Activated T-cell treated with anti-CD3 and anti-CD28 coated beads, Interleukin-2, amount 50 U/mL, for 4 hours (primary cell): ENCODE measurements around the gene GATAD2B. TPM values are rescaled to one million over a fixed set of nuclear protein-coding genes. Genes with fewer than 3 reads are reported as not detected.
"Not testable (repeated sequence)": the region's sequence is repeated elsewhere in the genome, so short reads cannot be mapped to it uniquely, and the experiment has no call there.

Experiments
- ATAC-seq, 2 donors: fragments of 200-7000 bp; cut with Tn5 transposase; one replicate each; pipeline ENCODE4 v1.10.0; 2021
- DNase-seq: peaks from one replicate; pipeline ENCODE4 v3.0.0-alpha.2; 2020
- H3K27me3 Mint-ChIP-seq: one replicate; pipeline ENCODE4 v1.8.0; 2021; ENCODE audit warnings: low read depth, mixed read lengths
- H3K36me3 Mint-ChIP-seq: one replicate; pipeline ENCODE4 v1.8.0; 2022; ENCODE audit warnings: mixed read lengths; ENCODE audit not compliant: insufficient read depth
- H3K4me1 Mint-ChIP-seq: one replicate; pipeline ENCODE4 v1.8.0; 2021; ENCODE audit warnings: low read depth, mixed read lengths
- H3K4me3 Mint-ChIP-seq: one replicate; pipeline ENCODE4 v1.8.0; 2021; ENCODE audit warnings: mild to moderate bottlenecking, moderate library complexity, mixed read lengths
- H3K9me3 Mint-ChIP-seq: one replicate; pipeline ENCODE4 v1.8.0; 2021; ENCODE audit warnings: mixed read lengths
- total RNA-seq, 3 donors: library from RNA; stranded (reverse); gene quantifications; one replicate each; pipeline ENCODE4 v1.2.1, GENCODE V29; 2021

The GATAD2B gene
- total RNA-seq, 3 donors from 2014 or later = 57.3 to 58.3 (median 57.7) TPM

DNA sequence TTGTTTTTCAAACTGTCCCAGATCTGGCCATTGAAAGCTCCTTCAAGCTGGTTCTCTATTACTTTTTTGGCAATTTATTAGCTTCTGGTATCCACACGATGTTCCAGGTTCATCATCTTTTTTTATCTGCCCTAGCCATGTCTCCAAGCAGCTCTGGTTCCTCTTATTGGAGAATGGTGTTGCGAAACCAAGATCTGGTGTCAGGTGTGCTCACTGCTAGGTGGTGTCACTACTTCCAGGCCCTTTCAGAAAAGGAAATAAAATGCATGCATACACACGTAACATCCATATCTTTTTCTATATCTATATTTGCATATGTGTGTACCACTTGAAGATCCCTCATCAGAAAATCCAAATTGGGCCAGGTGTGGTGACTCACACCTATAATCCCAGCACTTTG, 53.3 kb downstream of the GATAD2B start:
- H3K9me3 Mint-ChIP-seq = no peaks in the 10 kb centered on the region
- DNase-seq = no peak
- H3K36me3 Mint-ChIP-seq = peaks cover 7% of the 10 kb centered on the region
- ATAC-seq = no peak
- H3K4me1 Mint-ChIP-seq = peaks cover 32% of the 10 kb centered on the region
- no peaks in the 10 kb centered on the region for H3K27me3 Mint-ChIP-seq
- no peak overlapping the region for H3K4me3 Mint-ChIP-seq

DNA sequence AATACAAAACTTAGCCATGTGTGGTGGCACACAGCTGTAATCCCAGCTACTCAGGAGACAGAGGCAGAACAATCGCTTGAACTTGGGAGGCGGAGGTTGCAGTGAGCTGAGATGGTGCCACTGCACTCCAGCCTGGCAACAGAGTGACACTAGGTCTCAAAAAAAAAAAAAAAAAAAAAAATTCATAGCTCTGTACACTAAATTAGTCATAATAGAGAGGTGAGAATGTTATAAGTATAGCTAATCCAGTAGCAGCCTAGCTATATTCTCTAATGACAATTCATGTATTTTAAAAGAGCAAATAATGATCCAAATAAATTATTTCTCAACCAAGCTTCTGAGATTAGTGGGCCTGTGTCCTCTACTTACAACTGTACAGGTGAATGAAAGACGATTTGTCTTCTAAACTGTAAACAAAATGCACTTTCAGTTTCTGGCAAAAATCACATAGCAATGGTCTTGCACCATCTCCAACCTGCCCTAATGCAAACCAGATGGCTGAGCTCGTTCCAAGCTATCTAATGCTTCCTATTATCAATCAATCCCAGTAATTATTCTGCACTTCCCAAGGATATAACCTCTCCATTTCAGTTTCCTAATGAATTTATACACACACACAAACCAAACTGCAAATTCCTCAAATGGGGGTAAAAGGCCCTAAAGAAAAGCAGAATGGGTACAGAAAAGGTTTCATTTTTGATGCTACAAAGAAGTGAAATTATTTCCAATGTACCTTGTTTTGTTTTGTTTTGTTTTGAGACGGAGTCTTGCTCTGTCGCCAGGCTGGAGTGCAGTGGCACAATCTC, 56.5 kb downstream of the GATAD2B start:
- ATAC-seq = no peak
- H3K4me3 Mint-ChIP-seq = no peak overlapping the region
- H3K36me3 Mint-ChIP-seq = peaks cover 9% of the 10 kb centered on the region
- DNase-seq = no peak
- no peaks in the 10 kb centered on the region for H3K9me3 Mint-ChIP-seq
- no peaks in the 10 kb centered on the region for H3K27me3 Mint-ChIP-seq
- H3K4me1 Mint-ChIP-seq = peaks cover 33% of the 10 kb centered on the region

DNA sequence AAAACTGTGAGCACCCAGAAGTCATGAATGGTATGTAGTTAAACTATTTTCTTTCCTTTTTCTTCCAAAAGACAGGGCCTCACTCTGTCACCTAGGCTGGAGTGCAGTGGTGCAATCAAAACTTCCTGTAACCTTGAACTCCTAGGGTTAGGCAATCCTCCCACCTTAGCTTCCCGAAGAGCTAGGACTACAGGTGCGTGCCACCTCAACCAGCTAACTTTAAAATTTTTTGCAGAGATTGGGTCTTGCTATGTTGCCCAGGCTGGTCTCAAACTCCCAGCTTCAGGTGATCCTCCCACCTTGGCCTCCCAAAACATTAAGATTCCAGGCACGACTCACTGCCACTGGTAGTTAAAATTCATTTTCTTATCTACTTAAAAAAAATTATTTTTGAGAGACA, 62.5 kb downstream of the GATAD2B start:
- no peak for DNase-seq
- no peaks in the 10 kb centered on the region for H3K27me3 Mint-ChIP-seq
- H3K36me3 Mint-ChIP-seq = peaks cover 17% of the 10 kb centered on the region
- no peak for ATAC-seq
- no peak overlapping the region for H3K4me3 Mint-ChIP-seq
- no peaks in the 10 kb centered on the region for H3K9me3 Mint-ChIP-seq
- peaks cover 14% of the 10 kb centered on the region for H3K4me1 Mint-ChIP-seq

DNA sequence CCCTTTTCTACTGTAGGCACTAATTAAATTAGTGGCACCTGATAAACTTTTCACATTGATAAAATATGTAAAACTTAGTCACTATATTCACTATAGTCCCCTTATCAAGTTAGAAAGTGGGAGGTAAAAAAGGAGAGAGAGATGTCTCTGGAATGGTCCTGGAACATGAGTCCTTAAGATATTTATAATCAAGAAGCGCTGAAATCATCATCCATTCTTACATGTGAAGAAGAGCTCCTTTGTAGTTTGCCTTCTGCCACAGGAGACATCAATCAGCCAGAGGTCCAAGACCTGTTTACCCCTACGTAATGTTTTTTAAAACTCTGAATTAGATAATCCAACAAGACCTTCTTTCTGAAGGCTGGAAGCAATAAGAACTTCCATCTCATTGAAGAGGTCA, 65.3 kb downstream of the GATAD2B start:
- DNase-seq (no peak), ATAC-seq (no peak)
- Mint-ChIP-seq H3K4me1 (peaks cover 8% of the 10 kb centered on the region), H3K4me3 (no peak overlapping the region), H3K27me3 (no peaks in the 10 kb centered on the region), H3K36me3 (peaks cover 19% of the 10 kb centered on the region), H3K9me3 (no peaks in the 10 kb centered on the region)

DNA sequence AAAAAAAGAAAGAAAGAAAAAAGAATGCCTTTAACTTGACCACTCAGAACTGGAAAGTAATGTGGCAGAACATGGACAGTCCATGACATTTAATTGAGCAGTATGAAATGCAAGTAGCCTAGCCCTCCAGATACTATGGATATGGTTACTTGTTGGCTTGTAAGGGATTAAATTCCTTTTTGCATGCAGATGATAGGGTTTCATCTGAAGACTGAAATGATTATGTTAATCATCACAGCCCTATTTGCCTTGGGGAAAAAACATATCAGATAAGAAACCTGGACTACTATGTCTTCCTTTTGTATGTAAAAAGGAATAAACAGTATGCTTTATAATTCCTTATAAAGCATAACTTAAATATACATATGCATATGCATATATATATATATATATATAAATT, 66.0 kb downstream of the GATAD2B start:
- H3K36me3 Mint-ChIP-seq = peaks cover 25% of the 10 kb centered on the region
- H3K27me3 Mint-ChIP-seq = no peaks in the 10 kb centered on the region
- H3K4me1 Mint-ChIP-seq = peaks cover 16% of the 10 kb centered on the region
- no peak for ATAC-seq
- no peaks in the 10 kb centered on the region for H3K9me3 Mint-ChIP-seq
- H3K4me3 Mint-ChIP-seq = no peak overlapping the region
- no peak for DNase-seq

DNA sequence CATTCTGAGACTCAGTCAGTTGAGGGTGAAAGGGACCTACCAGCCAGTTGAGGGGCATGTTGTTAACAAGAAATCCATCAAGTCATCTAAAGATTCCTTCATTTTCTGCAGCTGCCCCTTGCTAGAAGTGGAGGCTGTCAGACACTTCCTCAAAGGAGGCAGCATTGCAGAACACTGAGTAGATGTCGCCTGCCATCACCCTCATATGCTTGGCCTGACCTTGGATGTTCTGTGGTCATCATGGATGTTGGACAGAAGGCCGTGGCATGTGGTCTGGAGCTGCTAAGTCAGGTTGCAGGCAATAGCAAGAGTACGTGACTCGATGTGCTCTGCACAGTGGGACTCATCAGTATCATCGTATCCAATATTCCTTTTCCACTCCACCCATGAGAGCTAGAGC, 70.6 kb downstream of the GATAD2B start:
- ATAC-seq = no peak
- no peaks in the 10 kb centered on the region for H3K9me3 Mint-ChIP-seq
- no peaks in the 10 kb centered on the region for H3K27me3 Mint-ChIP-seq
- H3K36me3 Mint-ChIP-seq = peaks cover 29% of the 10 kb centered on the region
- H3K4me3 Mint-ChIP-seq = no peak overlapping the region
- no peak for DNase-seq
- peaks cover 33% of the 10 kb centered on the region for H3K4me1 Mint-ChIP-seq

DNA sequence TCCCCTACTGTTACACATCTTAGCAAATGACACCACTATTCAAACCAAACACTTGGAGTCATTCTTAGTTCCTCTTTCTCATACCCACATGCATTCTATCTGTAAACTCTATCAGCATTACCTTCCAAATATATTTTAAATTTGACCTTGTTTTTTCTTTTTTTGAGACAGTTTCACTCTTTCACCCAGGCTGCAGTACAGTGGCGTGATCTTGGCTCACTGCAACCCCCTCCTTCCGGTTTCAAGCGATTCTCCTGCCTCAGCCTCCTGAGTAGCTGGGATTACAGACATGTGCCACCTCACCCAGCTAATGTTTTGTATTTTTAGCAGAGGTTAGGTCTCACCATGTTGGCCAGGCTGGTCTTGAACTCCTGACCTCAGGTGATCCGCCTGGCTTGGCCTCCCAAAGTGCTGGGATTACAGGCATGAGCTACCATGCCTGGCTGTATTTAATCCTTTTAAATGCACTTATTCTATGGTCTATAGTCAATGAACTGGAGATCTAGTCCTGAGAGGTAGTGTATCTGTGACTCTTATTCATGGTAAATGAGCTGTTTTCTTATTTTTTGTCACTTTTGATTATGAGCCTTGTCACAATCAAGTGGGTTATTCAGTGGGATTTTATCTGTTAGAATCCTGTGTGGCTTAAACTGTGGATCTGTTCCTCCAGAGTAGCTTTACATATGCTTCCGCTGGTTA, 73.1 kb downstream of the GATAD2B start:
- peaks cover 27% of the 10 kb centered on the region for H3K36me3 Mint-ChIP-seq
- ATAC-seq (peak; percentile 55 to 65), DNase-seq (no peak)
- H3K27me3 Mint-ChIP-seq = no peaks in the 10 kb centered on the region
- peaks cover 30% of the 10 kb centered on the region for H3K4me1 Mint-ChIP-seq
- H3K4me3 Mint-ChIP-seq = no peak overlapping the region
- no peaks in the 10 kb centered on the region for H3K9me3 Mint-ChIP-seq

DNA sequence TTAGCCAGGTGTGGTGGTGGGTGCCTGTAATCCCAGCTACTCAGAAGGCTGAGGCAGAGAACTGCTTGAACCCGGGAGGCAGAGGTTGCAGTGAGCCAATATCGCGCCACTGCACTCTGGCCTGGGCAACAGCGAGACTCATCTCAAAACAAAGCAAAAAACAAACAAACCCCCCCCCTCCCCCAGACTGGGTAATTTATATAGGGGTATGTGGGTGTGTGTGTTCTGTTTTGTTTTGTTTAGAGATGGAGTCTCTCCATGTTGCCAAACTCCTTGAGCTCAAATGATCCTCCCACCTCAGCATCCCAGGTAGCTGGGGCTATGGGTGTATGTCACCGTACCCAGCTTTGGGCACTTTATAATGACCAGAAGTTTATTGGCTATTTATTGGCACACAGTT, 74.0 kb downstream of the GATAD2B start:
- DNase-seq (no peak), ATAC-seq (no peak)
- no peaks in the 10 kb centered on the region for H3K9me3 Mint-ChIP-seq
- peaks cover 31% of the 10 kb centered on the region for H3K4me1 Mint-ChIP-seq
- H3K36me3 Mint-ChIP-seq = peaks cover 29% of the 10 kb centered on the region
- H3K27me3 Mint-ChIP-seq = no peaks in the 10 kb centered on the region
- no peak overlapping the region for H3K4me3 Mint-ChIP-seq

DNA sequence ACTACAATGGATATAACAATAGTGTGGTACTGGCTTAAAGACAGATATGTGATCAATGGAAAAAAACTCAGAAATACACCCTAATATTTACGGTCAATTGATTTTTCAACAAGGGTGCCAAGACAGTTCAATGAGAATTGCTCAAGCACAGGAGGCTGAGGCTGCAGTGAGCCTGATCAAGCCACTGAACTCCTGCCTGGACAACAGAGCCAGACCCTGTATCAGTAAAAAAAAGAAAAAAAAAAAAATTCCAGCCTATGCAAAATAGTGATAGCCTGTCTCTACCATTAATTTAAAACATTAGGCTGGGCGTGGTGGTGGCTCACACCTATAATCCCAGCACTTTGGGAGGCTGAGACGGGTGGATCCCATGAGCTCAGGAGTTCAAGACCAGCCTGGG, 77.6 kb downstream of the GATAD2B start:
- no peaks in the 10 kb centered on the region for H3K27me3 Mint-ChIP-seq
- H3K4me3 Mint-ChIP-seq = no peak overlapping the region
- H3K4me1 Mint-ChIP-seq = peaks cover 27% of the 10 kb centered on the region
- H3K9me3 Mint-ChIP-seq = no peaks in the 10 kb centered on the region
- DNase-seq (no peak), ATAC-seq (no peak)
- peaks cover 13% of the 10 kb centered on the region for H3K36me3 Mint-ChIP-seq

DNA sequence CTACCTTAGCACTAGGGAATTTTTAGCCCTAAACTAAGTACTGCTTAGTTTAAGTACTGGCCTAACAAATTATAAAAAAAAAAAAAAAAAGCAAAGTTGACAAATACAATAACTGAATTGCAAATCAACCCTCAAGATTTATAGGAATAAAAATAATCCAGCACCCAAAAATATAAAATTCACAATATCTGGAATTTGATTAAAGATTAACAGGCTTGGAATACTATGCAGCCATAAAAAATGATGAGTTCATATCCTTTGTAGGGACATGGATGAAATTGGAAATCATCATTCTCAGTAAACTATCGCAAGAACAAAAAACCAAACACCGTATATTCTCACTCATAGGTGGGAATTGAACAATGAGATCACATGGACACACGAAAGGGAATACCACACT, 78.4 kb downstream of the GATAD2B start:
- DNase-seq, H3K4me3 Mint-ChIP-seq, H3K9me3 Mint-ChIP-seq, H3K27me3 Mint-ChIP-seq, ATAC-seq: not testable (repeated sequence)
- peaks cover 13% of the 10 kb centered on the region for H3K36me3 Mint-ChIP-seq
- H3K4me1 Mint-ChIP-seq = peaks cover 21% of the 10 kb centered on the region

DNA sequence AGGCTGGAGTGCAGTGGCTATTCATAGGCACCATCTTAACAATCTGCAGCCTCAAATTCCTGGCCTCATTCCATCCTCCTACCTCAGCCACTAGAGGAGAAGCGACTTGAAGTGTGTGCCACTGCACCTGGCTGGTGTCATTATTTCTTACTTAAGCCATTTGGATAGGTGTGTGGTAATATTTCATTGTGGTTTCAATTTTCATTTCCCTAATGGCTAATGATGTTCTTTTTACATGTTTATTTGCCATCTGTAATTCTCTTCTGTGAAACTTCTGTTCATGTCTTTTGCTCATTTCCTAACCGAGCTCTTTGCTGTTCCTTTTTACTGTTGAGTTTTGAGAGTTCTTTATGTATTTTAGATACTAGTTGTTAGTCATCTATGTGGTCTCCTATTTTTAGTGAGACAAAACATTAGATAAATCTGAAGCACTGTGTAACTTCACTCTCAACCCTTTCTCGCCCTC, 80.7 kb downstream of the GATAD2B start:
- Mint-ChIP-seq H3K4me1 (peaks cover 27% of the 10 kb centered on the region), H3K36me3 (peaks cover 9% of the 10 kb centered on the region), H3K27me3 (no peaks in the 10 kb centered on the region), H3K4me3 (no peak overlapping the region), H3K9me3 (no peaks in the 10 kb centered on the region)
- ATAC-seq (peak in 1 of 2 donors; percentile 18), DNase-seq (no peak)

DNA sequence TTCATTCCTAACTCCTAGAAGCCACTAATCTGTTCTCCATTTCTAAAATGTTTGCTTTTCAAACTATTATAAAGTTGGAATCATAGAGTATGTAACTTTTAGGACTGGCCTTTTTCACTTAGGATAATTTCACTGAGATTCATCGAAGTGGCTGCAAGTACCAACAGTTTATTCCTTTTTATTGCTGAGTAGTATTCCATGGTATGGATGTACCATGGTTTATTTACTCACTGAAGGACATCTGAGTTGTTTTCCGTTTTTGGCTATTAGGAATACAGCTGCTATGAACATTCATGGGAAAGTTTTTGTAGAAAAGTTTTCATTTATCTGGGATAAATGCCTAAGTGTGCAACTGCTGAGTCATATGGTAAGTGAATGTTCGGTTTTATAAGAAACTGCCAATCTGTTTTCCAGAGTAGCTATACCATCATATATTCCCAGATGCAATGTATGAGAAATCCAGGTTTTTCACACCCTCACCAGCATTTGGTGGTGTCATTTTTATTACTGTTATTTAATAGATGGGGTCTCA, 81.2 kb downstream of the GATAD2B start:
- DNase-seq (no peak), ATAC-seq (no peak)
- H3K4me3 Mint-ChIP-seq = no peak overlapping the region
- H3K36me3 Mint-ChIP-seq = peaks cover 9% of the 10 kb centered on the region
- H3K4me1 Mint-ChIP-seq = peaks cover 31% of the 10 kb centered on the region
- H3K27me3 Mint-ChIP-seq = no peaks in the 10 kb centered on the region
- H3K9me3 Mint-ChIP-seq = no peaks in the 10 kb centered on the region

DNA sequence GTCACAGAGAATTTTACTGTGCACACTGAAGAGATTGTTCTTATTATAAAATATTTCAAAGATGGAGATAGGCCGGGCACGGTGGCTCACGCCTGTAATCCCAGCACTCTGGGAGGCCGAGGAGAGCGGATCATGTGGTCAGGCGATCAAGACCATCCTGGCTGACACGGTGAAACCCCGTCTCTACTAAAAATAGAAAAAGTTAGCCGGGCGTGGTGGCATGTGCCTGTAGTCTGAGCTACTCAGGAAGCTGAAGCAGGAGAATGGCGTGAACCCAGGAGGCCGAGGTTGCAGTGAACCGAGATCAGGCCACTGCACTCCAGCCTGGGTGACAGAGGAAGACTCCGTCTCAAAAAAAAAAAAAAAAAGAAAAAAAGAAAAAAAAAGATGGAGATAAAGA, 82.0 kb downstream of the GATAD2B start:
- H3K9me3 Mint-ChIP-seq, ATAC-seq, H3K4me3 Mint-ChIP-seq, H3K36me3 Mint-ChIP-seq, H3K27me3 Mint-ChIP-seq, DNase-seq: not testable (repeated sequence)
- peaks cover 31% of the 10 kb centered on the region for H3K4me1 Mint-ChIP-seq

DNA sequence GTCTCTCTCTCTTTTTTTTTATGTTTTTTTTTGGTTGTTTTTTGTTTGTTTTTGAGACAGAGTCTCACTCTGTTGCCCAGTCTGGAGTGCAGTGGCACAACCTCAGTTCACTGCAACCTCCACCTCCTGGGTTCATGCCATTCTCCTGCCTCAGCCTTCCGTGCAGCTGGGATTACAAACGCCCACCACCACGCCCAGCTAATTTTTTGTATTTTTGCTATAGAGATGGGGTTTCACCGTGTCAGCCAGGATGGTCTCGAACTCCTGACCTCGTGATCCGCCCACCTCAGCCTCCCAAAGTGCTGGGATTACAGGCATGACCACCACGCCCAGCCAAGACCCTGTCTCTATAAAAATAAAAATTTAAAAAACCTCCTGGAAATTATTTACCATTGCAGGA, 88.8 kb downstream of the GATAD2B start:
- DNase-seq, H3K36me3 Mint-ChIP-seq, H3K27me3 Mint-ChIP-seq, H3K4me3 Mint-ChIP-seq, H3K9me3 Mint-ChIP-seq, ATAC-seq: not testable (repeated sequence)
- peaks cover 20% of the 10 kb centered on the region for H3K4me1 Mint-ChIP-seq

DNA sequence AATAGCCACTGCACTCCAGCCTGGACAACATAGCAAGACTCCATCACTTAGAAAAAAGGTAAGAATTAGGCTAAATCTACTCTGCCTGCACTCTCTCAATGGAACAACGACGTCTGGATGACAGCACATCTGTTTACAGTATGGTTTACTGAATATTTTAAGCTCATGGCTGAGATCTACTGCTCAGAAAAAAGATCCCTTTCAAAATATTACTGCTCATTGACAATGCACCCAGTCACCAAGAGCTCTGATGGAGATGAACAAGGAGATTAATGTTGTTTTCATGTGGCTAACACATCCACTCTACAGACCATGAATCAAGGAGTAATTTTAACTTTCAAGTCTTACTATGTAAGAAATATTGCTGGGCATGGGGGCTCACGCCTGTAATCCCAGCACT, 89.6 kb downstream of the GATAD2B start:
- ATAC-seq = no peak
- Mint-ChIP-seq H3K4me1 (peaks cover 15% of the 10 kb centered on the region), H3K4me3 (no peak overlapping the region), H3K9me3 (no peaks in the 10 kb centered on the region), H3K36me3 (peaks cover 4% of the 10 kb centered on the region), H3K27me3 (no peaks in the 10 kb centered on the region)
- no peak for DNase-seq
